K562 (cell line): Measurements from ENCODE around the gene C1QTNF8. TPM values are rescaled to one million over a fixed set of nuclear protein-coding genes. Genes with fewer than 3 reads are reported as not detected.
A peak's percentile ranks its signal among the peaks of the same experiment; 100 is the strongest.

Source experiments
- ATF3 ChIP-seq, 2 experiments: fragments of 450-650 bp in 1 of 2; sonication (generic) in 1 of 2; formaldehyde crosslinking in 1 of 2; IDR thresholded peaks in 1 of 2; conservative IDR thresholded peaks in 1 of 2; 2 replicates each; pipeline versions ENCODE4 v1.6.1 to v1.8.1; 2016 to 2023; ENCODE audit warnings: mild to moderate bottlenecking in 2 of 2, moderate library complexity in 2 of 2, inconsistent platforms in 1 of 2, missing genetic modification reagents in 1 of 2
- CXXC5 ChIP-seq: fragments of 250-450 bp; sonication (Bioruptor Pico); IDR thresholded peaks from 2 replicates; pipeline ENCODE4 v1.8.0; 2022; ENCODE audit warnings: inconsistent platforms, mild to moderate bottlenecking, moderate library complexity
- HDAC1 ChIP-seq, 2 experiments: fragments of 450-650 bp; IDR thresholded peaks; 2 replicates each; pipeline ENCODE4 v1.6.1; 2016 to 2017; ENCODE audit warnings: inconsistent platforms in 1 of 2, mild to moderate bottlenecking in 1 of 2, moderate library complexity in 1 of 2
- HES1 ChIP-seq: fragments of 450-650 bp; IDR thresholded peaks from 2 replicates; pipeline ENCODE4 v1.6.1; 2016; ENCODE audit warnings: low read depth, mild to moderate bottlenecking, moderate library complexity
- L3MBTL2 ChIP-seq: fragments of 450-650 bp; IDR thresholded peaks from 2 replicates; pipeline ENCODE4 v1.6.1; 2016; ENCODE audit warnings: mild to moderate bottlenecking, moderate library complexity
- MAX ChIP-seq: sonication (generic); formaldehyde crosslinking; IDR thresholded peaks from 2 replicates; pipeline ENCODE4 v1.9.0; 2022; ENCODE audit warnings: mild to moderate bottlenecking, missing genetic modification reagents
- MGA ChIP-seq: fragments of 450-650 bp; IDR thresholded peaks from 2 replicates; pipeline ENCODE4 v1.6.1; 2016; ENCODE audit warnings: mild to moderate bottlenecking, moderate library complexity
- PTBP1 ChIP-seq: fragments of 200-400 bp; formaldehyde crosslinking; IDR thresholded peaks from 2 replicates; pipeline ENCODE4 v1.6.1; 2017; ENCODE audit warnings: low read depth, low read length
- TFAP4 ChIP-seq: sonication (generic); formaldehyde crosslinking; IDR thresholded peaks from 2 replicates; pipeline ENCODE4 v1.8.0; 2022; ENCODE audit warnings: missing genetic modification reagents, mild to moderate bottlenecking, moderate library complexity, borderline replicate concordance
- ZFP36 ChIP-seq: fragments of 150-350 bp; IDR thresholded peaks from 2 replicates; pipeline ENCODE4 v1.6.1; 2018; ENCODE audit warnings: low read length, low read depth; ENCODE audit not compliant: partially characterized antibody
- ZKSCAN8 ChIP-seq: fragments of 200-800 bp; sonication (Bioruptor generic); IDR thresholded peaks from 2 replicates; pipeline ENCODE4 v1.6.1; 2016; ENCODE audit warnings: missing genetic modification characterization, missing compliant biosample characterization
- polyA plus RNA-seq, 8 experiments: library from polyadenylated mRNA; depleted of rRNA in 4 of 8; stranded (reverse) in 5 of 8; unstranded in 3 of 8; fragments of >200 nt; fragmentation: Nextera tagmentation in 2 of 8; fragmentation: Illumina TruSeq in 1 of 8; extraction: Ambion mirVana in 2 of 8; extraction: Trizol in 1 of 8; gene quantifications; 2 replicates each; pipeline versions ENCODE4 v1.2.1 to v1.2.3, GENCODE V29; 2011 to 2014; ENCODE audit warnings: inconsistent platforms in 1 of 8, missing spikeins in 1 of 8
- total RNA-seq, 7 experiments: library from RNA; depleted of rRNA in 6 of 7; stranded (reverse); fragments of >200 nt in 6 of 7; fragmentation: Illumina TruSeq in 2 of 7; extraction: Trizol in 2 of 7; gene quantifications; 2 replicates each; pipeline versions ENCODE4 v1.2.1 to v1.2.3, GENCODE V29; 2011 to 2021; ENCODE audit warnings: low replicate concordance in 1 of 7

C1QTNF8 gene
- total and polyA plus RNA-seq, 9 of the 15 experiments (the other 6 are each of a cell fraction or from before 2014, with no cell fraction given), result not detected

GRCh38 chr16:1093284-1094123 lies 2.5 kb downstream of the C1QTNF8 start (continued):
- 0 out of 2 replicates have a peak, but pooled peaks have one; percentile 19 for TF ChIP-seq MGA
- TF ChIP-seq PTBP1, result no peak
- TF ChIP-seq HDAC1 (IDR thresholded peaks at IDR 0.05), result 0 out of 4 replicates have a peak, but pooled peaks of 1 of the 2 experiments have one; percentile 29
- peak; percentile 0 for TF ChIP-seq ZFP36
- no peak for TF ChIP-seq HES1
- TF ChIP-seq ZKSCAN8 (CRISPR knock-in tag), result peak; percentile 98; the same call in 1 of the 2 replicates
- peak; percentile 81 for TF ChIP-seq MAX (CRISPR knock-in tag)
- TF ChIP-seq CXXC5 (CRISPR knock-in tag), result peak; percentile 48; the same call in 1 of the 2 replicates
- 0 out of 2 replicates have a peak, but pooled peaks have one; percentile 6 for TF ChIP-seq ATF3 (IDR thresholded peaks at IDR 0.05)
- TF ChIP-seq ATF3 (CRISPR knock-in tag; conservative IDR thresholded peaks at IDR 0.05), result no peak
- peak; percentile 65 for TF ChIP-seq L3MBTL2
- TF ChIP-seq TFAP4 (CRISPR knock-in tag), result peak; percentile 79
